ENCODE data around the gene CD34. TPM values are rescaled to one million over a fixed set of nuclear protein-coding genes. Genes with fewer than 3 reads are reported as not detected.

The CD34 gene
- not detected for polyA plus RNA-seq (2012; ENCODE audit: low read depth, missing spikeins)

DNA sequence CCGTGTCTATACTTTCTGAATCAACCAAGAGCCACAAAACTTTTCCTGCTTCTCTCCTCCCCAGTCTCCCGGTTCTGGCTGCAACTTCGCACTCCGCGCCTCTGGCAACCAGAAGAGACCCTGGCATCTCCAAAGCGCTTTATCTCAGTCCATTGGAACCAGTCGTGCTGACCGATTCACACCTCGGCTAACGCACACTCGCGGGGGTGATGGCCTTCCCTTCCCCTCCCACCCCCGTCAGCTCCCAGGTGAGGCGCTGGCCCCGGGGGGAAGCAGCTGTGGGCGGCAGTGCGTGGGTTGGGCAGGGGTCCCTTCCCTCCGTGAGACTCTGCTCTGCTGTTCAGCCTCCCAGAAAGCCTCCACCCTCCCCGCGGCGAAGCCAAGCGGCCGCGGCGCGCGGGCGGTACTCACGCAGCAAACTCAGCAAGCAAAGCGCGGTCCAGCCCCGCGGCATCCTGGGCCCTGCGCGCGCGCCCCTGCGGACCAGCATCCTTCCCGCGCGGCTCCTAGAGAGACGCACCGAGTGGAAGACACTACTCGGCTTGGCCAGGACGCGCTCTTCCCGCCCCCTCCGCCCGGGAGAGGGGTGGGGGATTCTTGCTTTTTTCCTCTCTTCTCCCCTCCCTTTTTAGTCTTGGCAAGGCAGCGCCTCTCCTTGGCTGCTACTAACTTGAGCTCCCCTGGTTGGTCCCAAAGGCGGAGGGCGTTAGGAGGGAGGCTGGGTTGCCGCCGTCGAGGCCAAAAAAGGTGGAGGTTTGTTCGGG is at the start of gene CD34:
Gene CD34, minus strand, starts transcription at position 535 of the 764 bp plus-strand sequence. Its CDS starts 45 bp downstream, at position 490.
- TF ChIP-seq POLR2A (IDR thresholded peaks at IDR 0.05; ENCODE audit: low read depth, low read length), result no peak
- TF ChIP-seq POU2F2 (IDR thresholded peaks at IDR 0.05; ENCODE audit: low read depth, low read length), result no peak
- TF ChIP-seq PAX5 (IDR thresholded peaks at IDR 0.05; ENCODE audit: insufficient read depth, low read length, severe bottlenecking), result no peak
- TF ChIP-seq SPI1 (IDR thresholded peaks at IDR 0.05; ENCODE audit: low read depth, low read length), result no peak
- no peak for TF ChIP-seq POLR2AphosphoS5 (IDR thresholded peaks at IDR 0.05; ENCODE audit: low read depth, low read length)
- TF ChIP-seq TAF1 (IDR thresholded peaks at IDR 0.05; ENCODE audit: low read depth, low read length), result no peak
- DNase-seq (ENCODE audit: insufficient read length, low spot score) (peak; percentile 28), FAIRE-seq (no peak)

GRCh38 chr1:207960346-207960745 is 49.4 kb upstream of the CD34 start:
- TF ChIP-seq PAX5 (IDR thresholded peaks at IDR 0.05; ENCODE audit: insufficient read depth, low read length, severe bottlenecking), result no peak
- no peak for TF ChIP-seq POU2F2 (IDR thresholded peaks at IDR 0.05; ENCODE audit: low read depth, low read length)
- no peak for TF ChIP-seq TAF1 (IDR thresholded peaks at IDR 0.05; ENCODE audit: low read depth, low read length)
- FAIRE-seq, result no peak
- no peak for DNase-seq (ENCODE audit: insufficient read length, low spot score)

- no peak for FAIRE-seq
- no peak for TF ChIP-seq POU2F2 (IDR thresholded peaks at IDR 0.05; ENCODE audit: low read depth, low read length)
- no peak for TF ChIP-seq POLR2AphosphoS5 (IDR thresholded peaks at IDR 0.05; ENCODE audit: low read depth, low read length)
- no peak for TF ChIP-seq TAF1 (IDR thresholded peaks at IDR 0.05; ENCODE audit: low read depth, low read length)
- TF ChIP-seq POLR2A (IDR thresholded peaks at IDR 0.05; ENCODE audit: low read depth, low read length), result no peak
- no peak for TF ChIP-seq PAX5 (IDR thresholded peaks at IDR 0.05; ENCODE audit: insufficient read depth, low read length, severe bottlenecking)
- no peak for TF ChIP-seq SPI1 (IDR thresholded peaks at IDR 0.05; ENCODE audit: low read depth, low read length)
- no peak for DNase-seq (ENCODE audit: insufficient read length, low spot score)
Measured at GRCh38 chr1:207959910-207960309, 49.0 kb upstream of the CD34 start.

- FAIRE-seq (no peak), DNase-seq (ENCODE audit: insufficient read length, low spot score) (no peak)
- TF ChIP-seq POU2F2 (IDR thresholded peaks at IDR 0.05; ENCODE audit: low read depth, low read length), result no peak
- TF ChIP-seq TAF1 (IDR thresholded peaks at IDR 0.05; ENCODE audit: low read depth, low read length), result no peak
Measured at GRCh38 chr1:207959141-207959825, 48.4 kb upstream of the CD34 start.

DNA sequence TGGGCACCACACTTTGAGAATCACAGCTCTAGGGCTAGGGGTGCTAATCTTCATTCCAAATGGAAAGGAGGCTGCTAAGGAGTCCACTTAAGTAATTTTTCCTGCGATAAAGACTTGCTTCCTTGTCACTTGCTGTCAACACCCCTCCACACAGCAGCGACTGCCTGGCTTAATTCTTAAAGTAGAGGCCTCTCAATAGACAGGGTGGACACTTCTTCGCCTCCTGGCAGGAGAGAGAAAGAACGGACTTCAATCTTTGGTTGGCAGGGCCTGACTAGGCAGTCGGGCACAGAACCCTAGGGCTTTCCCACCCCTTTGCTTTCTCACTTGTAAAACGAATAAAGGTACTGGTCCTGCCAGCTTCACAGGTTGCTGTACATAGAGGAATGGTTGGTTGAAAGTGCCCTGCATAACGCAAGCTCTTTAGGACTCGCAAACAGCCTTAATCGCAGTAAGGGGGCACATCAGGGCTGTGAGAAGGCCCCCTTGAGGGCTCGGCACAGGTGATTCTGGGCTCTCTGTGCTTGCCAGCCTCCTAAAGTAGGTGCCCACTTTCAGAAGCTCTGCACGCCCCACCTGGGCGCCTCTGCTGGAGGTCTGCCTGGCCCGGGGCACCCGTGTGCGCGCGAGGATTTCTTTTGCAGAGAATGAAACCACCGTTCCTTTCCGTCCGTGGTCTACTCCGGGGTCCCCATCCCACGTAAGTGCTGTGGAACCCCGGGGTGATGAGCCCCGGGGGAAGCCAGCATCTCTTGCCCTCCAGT is 47.6 kb upstream of the CD34 start:
- DNase-seq (ENCODE audit: insufficient read length, low spot score) (no peak), FAIRE-seq (no peak)
- TF ChIP-seq SPI1 (IDR thresholded peaks at IDR 0.05; ENCODE audit: low read depth, low read length), result no peak
- TF ChIP-seq PAX5 (IDR thresholded peaks at IDR 0.05; ENCODE audit: insufficient read depth, low read length, severe bottlenecking), result no peak
- no peak for TF ChIP-seq POLR2AphosphoS5 (IDR thresholded peaks at IDR 0.05; ENCODE audit: low read depth, low read length)

DNA sequence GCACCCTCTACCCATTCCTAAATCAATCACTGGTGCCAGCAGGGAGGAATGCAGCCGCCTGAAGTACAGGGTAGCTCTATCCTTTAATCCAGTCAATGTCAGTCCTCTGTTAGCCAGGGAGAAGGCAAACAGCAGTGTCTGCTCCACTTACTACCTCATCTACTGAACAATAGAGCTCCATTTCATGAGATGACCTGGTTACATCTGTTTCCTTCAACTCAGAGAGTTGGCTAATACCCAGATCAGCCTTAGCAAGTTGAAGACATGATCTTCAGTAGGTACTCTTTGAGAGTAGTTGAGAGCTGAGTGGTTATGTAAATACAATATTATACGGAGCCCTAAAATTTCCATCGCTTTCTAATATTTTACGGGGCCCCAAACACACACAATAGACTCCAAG is 46.1 kb upstream of the CD34 start:
- TF ChIP-seq POU2F2 (IDR thresholded peaks at IDR 0.05; ENCODE audit: low read depth, low read length) (no peak), PAX5 (IDR thresholded peaks at IDR 0.05; ENCODE audit: insufficient read depth, low read length, severe bottlenecking) (no peak), POLR2AphosphoS5 (IDR thresholded peaks at IDR 0.05; ENCODE audit: low read depth, low read length) (no peak), POLR2A (IDR thresholded peaks at IDR 0.05; ENCODE audit: low read depth, low read length) (no peak), SPI1 (IDR thresholded peaks at IDR 0.05; ENCODE audit: low read depth, low read length) (no peak), TAF1 (IDR thresholded peaks at IDR 0.05; ENCODE audit: low read depth, low read length) (no peak)
- no peak for DNase-seq (ENCODE audit: insufficient read length, low spot score)
- no peak for FAIRE-seq

- TF ChIP-seq SPI1 (IDR thresholded peaks at IDR 0.05; ENCODE audit: low read depth, low read length), result peak; percentile 83
- TF ChIP-seq POLR2AphosphoS5 (IDR thresholded peaks at IDR 0.05; ENCODE audit: low read depth, low read length), result no peak
- FAIRE-seq (no peak), DNase-seq (ENCODE audit: insufficient read length, low spot score) (no peak)
Measured at GRCh38 chr1:207954104-207954503, 43.2 kb upstream of the CD34 start.

DNA sequence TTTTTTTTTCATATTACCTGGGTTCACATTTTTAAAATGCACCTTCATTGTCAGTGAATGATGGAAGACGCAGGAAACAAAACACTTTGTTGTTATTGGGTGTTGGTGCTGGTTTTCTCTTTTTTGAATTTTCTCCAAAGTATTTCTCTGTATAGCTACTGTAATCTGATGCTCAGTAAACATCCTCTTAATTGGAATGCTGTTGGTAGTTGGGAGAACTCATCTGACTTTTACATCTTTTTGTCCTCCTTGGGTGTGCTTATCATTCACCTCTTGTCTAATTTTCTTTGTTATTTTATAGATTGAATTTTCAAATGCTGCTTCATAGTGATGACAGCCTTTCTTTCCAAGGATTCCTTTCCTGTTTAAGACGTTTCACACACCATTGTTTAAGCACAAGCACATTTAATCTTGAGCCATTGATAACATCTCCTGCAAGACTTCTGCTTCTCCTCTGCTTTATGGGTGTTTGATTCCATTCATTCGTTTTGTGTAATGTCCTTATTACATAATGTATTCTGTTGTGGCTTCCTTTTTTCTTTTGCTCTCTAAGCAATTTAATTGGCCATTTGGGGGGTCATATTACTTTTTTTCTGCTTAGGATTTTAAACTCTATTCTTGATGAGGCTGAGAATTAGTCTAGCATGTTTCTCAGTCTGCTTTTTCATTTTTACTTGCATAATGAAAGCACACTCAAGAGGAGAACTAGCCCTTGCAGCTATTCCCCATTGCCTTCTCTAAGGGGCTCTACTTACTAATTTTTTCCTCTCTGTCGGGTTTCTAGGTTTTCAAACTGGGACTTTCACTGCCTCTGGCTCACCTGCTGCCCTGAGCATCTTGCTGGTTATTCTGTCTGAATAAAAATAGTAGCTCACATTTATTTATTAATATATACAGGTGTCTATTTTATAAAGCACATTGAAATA is 42.0 kb upstream of the CD34 start:
- DNase-seq (ENCODE audit: insufficient read length, low spot score) (no peak), FAIRE-seq (no peak)

DNA sequence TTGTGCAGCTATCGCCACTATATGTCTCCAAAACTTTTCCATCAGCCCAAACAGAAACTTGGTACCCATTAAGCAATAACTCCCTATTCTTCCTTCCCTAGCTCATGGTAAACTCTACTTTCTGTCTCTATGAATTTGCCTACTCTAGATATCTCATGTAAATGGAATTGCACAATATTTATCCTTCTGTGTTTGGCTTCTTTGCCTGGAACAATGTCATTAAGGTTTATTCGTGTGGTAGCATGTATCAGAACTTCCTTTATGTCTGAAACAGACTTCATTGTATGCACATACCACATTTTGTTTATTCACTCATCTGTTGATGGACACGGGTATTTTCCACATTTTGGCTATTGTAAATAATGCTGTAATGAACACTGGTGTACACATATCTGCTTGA is 40.7 kb upstream of the CD34 start:
- no peak for DNase-seq (ENCODE audit: insufficient read length, low spot score)
- TF ChIP-seq POLR2A (IDR thresholded peaks at IDR 0.05; ENCODE audit: low read depth, low read length), result no peak
- TF ChIP-seq POU2F2 (IDR thresholded peaks at IDR 0.05; ENCODE audit: low read depth, low read length), result no peak
- TF ChIP-seq POLR2AphosphoS5 (IDR thresholded peaks at IDR 0.05; ENCODE audit: low read depth, low read length), result no peak
- TF ChIP-seq TAF1 (IDR thresholded peaks at IDR 0.05; ENCODE audit: low read depth, low read length), result no peak
- TF ChIP-seq SPI1 (IDR thresholded peaks at IDR 0.05; ENCODE audit: low read depth, low read length), result no peak
- no peak for TF ChIP-seq PAX5 (IDR thresholded peaks at IDR 0.05; ENCODE audit: insufficient read depth, low read length, severe bottlenecking)
- no peak for FAIRE-seq

More for the DNA sequence above, 42.0 kb upstream of the CD34 start:
- TF ChIP-seq SPI1 (IDR thresholded peaks at IDR 0.05; ENCODE audit: low read depth, low read length), result no peak
- no peak for TF ChIP-seq POLR2AphosphoS5 (IDR thresholded peaks at IDR 0.05; ENCODE audit: low read depth, low read length)
- TF ChIP-seq POU2F2 (IDR thresholded peaks at IDR 0.05; ENCODE audit: low read depth, low read length), result no peak
- TF ChIP-seq POLR2A (IDR thresholded peaks at IDR 0.05; ENCODE audit: low read depth, low read length), result no peak
- no peak for TF ChIP-seq TAF1 (IDR thresholded peaks at IDR 0.05; ENCODE audit: low read depth, low read length)
- no peak for TF ChIP-seq PAX5 (IDR thresholded peaks at IDR 0.05; ENCODE audit: insufficient read depth, low read length, severe bottlenecking)
